GM19193 (cell line): ENCODE data around the gene SLC51A.

Source experiments
- POLR2A ChIP-seq: IDR thresholded peaks from 4 replicates; pipeline ENCODE4 v1.6.1; 2011; ENCODE audit not compliant: insufficient read depth, insufficient read length; ENCODE audit errors: extremely low read depth

The SLC51A gene

GRCh38 chr3:196216089-196216564 is at the start of gene SLC51A:
SLC51A (plus strand) TSS chr3:196216534; CDS start chr3:196216713, 179 bp downstream.
- no peak for TF ChIP-seq POLR2A

- TF ChIP-seq POLR2A: no peak
These were observed 49.6 kb upstream of the SLC51A start for GRCh38 chr3:196166741-196167140.

GRCh38 chr3:196168808-196169391 is 47.4 kb upstream of the SLC51A start:
- TF ChIP-seq POLR2A: no peak

DNA sequence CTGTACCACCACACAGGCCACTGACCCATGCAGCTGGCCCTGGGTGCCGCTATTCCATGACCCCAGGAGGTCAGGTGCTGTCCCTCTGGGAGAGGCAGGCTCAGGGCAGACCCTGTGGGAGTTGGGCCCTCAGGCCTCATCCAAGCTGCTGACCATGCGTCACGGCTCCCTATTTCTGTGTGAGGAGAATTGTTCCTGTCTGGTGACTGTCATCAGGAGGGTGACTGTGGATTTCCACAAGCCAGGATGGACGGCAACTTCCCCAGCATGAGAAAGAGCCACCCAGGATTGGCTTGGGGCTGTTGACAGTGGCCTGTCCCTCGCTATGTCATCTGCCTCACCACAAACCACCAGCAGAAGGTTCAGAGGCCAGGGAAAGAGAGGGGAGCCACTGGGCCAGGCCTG is 46.5 kb upstream of the SLC51A start:
- no peak for TF ChIP-seq POLR2A

DNA sequence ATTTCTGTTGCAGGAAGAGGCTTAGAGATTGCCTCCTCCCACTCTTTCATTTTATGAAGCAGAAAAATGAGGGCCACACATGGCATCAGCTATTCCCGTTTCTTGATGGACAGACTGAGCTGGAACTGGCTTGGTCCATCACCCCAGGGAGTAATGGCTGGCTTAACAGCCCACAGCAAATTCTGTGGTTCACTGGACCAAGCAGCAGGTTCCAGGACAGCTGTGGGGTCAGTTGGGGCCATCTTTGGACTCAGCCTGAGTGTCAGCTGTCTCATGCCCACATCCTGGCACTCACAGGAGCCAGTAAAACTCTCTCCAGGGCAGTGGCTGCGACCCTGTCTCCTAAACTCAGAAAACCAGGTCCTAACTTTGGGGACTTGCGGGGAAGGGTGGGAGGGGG is 41.7 kb upstream of the SLC51A start:
- TF ChIP-seq POLR2A: no peak

GRCh38 chr3:196175116-196175625 is 41.2 kb upstream of the SLC51A start:
- TF ChIP-seq POLR2A: no peak

- no peak for TF ChIP-seq POLR2A
These were observed 40.6 kb upstream of the SLC51A start for GRCh38 chr3:196175722-196176121.

DNA sequence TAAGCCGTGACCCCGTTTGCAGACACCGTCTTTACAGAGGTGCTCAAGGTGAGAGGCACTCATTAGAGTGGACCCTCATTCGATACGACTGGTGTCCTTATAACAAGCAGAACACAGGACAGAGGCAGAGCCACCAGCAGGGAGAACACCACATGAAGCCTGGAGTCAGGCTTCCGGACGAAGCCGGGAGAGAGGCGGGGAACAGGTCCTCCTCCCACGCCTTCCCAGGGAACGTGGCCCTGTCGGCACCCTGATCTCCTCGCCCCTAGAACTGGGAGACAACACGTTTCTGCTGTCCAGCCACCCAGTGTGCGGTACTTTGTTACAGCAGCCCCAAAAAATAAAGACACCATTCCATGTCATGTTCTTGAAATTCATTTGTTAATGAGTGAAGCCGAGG is 38.8 kb upstream of the SLC51A start:
- TF ChIP-seq POLR2A: no peak

- no peak for TF ChIP-seq POLR2A
These were observed 38.4 kb upstream of the SLC51A start for GRCh38 chr3:196177967-196178366.

DNA sequence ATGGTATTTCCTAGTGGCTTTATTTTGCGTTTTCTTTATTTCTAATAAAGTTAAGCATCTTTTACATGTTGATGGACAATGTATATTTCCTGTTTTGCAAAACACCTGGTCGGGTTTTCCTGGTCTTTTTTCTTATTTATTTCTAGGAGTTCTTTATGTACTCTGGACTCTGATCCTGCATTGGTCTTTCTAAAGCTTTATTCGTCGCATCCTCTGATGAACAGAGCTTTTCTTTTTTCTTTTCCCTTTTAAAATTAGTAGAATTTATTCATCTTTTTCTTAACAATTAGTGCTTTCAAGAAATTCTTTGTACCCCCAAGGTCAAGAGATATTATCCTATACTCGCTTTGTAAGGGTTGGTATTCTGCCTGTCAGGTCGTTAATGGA is 37.3 kb upstream of the SLC51A start:
- TF ChIP-seq POLR2A: no peak

DNA sequence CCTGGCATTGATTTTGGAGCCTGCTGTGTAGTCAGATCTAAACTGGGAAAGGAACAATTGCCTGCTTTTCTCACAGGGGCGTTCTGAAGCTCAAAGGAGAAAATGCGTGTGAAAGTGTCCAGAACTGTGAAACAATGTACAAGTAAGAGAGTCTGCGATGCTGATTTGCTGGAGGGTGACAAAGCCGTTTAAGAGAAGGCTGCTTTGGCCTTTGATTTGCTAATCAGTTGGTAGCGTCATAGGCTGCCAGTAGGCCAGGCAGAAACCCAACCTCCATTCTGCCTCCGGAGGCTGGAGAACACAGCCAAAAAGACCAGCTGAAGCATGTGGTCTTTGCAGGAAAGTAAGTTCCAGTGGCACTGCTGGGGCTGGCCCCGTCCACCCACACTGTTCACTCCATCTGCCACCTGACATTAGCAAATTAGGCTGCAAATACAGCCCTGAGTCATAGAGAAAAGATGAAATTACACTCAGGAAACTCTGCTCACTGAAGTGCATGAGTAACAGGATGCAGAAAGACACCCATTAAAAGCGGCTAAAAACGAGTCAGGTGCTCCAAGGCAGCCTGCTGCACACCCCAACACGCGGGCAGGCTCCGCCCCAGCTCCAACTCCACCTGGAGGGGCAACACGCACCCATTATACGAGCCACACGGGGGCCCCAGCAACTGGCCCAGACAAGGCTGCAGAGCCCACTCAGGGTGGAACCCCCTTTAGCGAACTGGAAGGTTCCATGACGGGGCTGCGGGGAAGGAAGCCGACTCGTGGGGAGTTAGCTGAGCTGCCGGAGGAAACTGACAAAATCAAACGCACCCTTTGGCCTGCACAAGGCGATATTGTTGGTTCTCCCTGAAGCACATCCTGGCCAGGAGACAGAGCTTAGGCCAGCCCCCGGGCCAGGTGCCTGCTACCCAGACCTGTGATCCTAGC is 36.7 kb upstream of the SLC51A start:
- TF ChIP-seq POLR2A: peak; percentile 56

DNA sequence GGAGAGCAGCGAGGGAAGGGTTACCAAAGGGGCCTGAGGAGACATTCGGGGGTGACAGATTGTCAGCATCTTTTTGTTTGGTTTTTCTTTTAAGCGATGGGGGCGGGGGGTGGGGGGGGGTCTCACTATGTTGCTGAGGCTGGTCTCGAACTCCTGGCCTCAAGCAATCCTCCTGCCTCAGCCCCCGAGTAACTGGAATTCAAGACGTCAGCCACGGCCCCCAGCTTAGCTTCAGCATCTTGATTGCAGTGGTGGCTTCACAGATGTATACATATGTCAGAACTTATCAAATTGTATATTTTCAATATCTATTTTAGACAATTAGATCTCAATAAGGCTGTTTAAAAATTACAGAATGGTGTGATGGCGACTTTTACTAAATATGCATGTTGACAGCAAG is 36.0 kb upstream of the SLC51A start:
- no peak for TF ChIP-seq POLR2A

- TF ChIP-seq POLR2A: no peak
These were observed 35.2 kb upstream of the SLC51A start for GRCh38 chr3:196181127-196181546.

DNA sequence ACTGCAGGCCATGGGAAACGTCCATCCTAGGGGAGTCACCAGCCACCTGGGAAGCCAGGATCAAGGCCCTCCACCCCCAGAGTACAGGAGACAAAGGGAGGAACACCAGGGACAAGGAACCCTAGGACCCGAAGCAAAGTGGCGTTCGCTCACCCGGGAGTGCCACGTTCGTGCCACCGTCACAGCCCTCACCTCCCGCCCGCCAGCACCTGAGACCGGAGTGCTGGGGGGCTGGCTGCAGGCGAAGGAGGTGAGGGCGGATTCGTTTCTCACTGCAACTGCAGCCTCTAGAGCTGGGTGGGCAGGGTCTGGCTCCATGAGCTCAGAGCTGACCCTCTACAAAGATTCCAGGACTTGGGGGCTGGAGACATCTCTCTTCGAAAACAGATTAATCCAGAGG is 31.5 kb upstream of the SLC51A start:
- no peak for TF ChIP-seq POLR2A

DNA sequence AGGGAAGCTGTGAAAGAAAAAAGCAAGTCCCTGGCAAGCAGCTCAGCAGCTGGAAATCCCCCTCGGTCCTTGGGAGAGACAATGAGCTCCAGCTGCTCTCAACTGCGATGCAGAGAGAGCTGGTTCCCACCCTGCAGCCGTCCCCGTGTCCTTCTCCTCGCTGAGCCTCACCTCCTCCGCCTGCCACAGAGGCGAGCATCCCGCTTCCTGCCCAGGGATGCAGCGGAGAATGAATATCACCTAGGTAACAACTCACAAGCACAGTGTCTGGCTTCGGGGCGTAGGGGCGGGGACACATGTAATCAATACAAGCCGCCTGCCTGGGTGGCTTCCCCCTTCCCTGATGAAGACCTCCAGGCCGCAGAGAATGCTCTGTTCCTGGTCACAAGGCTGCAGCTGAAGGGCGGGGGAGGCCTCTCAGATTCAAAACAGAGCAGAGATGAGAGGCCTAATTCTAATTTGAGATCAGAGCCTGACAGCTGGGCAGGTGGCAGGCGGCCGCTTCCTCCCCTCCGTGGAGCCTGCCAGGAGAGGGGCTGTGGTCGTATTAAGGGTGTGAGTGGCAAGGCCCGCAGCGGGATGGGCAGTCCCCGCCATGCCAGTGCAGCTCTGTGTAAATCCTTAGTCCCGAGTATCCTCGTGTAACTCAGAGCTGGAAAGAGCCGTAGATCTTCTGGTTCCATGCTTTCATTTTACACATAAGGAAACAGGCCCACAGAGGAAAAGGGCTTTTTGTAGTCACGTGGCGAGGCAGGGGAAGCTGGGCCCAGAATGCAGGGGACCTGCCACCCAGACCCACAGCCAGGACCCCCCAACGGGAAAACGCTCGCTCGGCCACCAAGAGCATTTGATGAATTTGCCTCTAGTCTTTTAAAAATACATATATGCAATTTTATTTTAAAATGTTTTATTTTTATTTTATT is 29.4 kb upstream of the SLC51A start:
- peak; percentile 66 for TF ChIP-seq POLR2A
